GM21390 (cell line): ENCODE results near the gene MTHFD1L.

Experiments used
- ATAC-seq: cut with Tn5 transposase; IDR thresholded peaks from one replicate; pipeline ENCODE4 v1.9.1; 2021; ENCODE audit not compliant: unreplicated experiment

The MTHFD1L gene

GRCh38 chr6:150897400-150897943 lies 32.0 kb downstream of the MTHFD1L start:
- ATAC-seq = no peak

GRCh38 chr6:150898399-150899170 lies 33.1 kb downstream of the MTHFD1L start:
- no peak for ATAC-seq

- no peak for ATAC-seq
Observed at GRCh38 chr6:150899231-150899630, 33.7 kb downstream of the MTHFD1L start.

GRCh38 chr6:150900049-150900448 lies 34.5 kb downstream of the MTHFD1L start:
- ATAC-seq = no peak

- no peak for ATAC-seq
Observed at GRCh38 chr6:150902142-150902776, 36.8 kb downstream of the MTHFD1L start.

GRCh38 chr6:150905769-150906168 lies 40.3 kb downstream of the MTHFD1L start:
- ATAC-seq = no peak

GRCh38 chr6:150906641-150907326 lies 41.3 kb downstream of the MTHFD1L start:
- ATAC-seq = no peak

GRCh38 chr6:150907383-150907782 lies 41.9 kb downstream of the MTHFD1L start:
- no peak for ATAC-seq

GRCh38 chr6:150908901-150909300 lies 43.4 kb downstream of the MTHFD1L start:
- no peak for ATAC-seq

- ATAC-seq = no peak
Observed at GRCh38 chr6:150910561-150910960, 45.1 kb downstream of the MTHFD1L start.

GRCh38 chr6:150914372-150914771 lies 48.9 kb downstream of the MTHFD1L start:
- ATAC-seq = no peak

GRCh38 chr6:150915131-150915879 lies 49.8 kb downstream of the MTHFD1L start:
- no peak for ATAC-seq

- ATAC-seq = no peak
Observed at GRCh38 chr6:150915880-150916265, 50.4 kb downstream of the MTHFD1L start.

- no peak for ATAC-seq
Observed at GRCh38 chr6:150919938-150920337, 54.4 kb downstream of the MTHFD1L start.

GRCh38 chr6:150922137-150922536 lies 56.6 kb downstream of the MTHFD1L start:
- ATAC-seq = no peak

- no peak for ATAC-seq
Observed at GRCh38 chr6:150924808-150925589, 59.5 kb downstream of the MTHFD1L start.

- no peak for ATAC-seq
Observed at GRCh38 chr6:150925590-150925928, 60.1 kb downstream of the MTHFD1L start.

GRCh38 chr6:150925976-150926375 lies 60.5 kb downstream of the MTHFD1L start:
- ATAC-seq = no peak

GRCh38 chr6:150928882-150929281 lies 63.4 kb downstream of the MTHFD1L start:
- ATAC-seq = no peak

- ATAC-seq = no peak
Observed at GRCh38 chr6:150929416-150929815, 63.9 kb downstream of the MTHFD1L start.
